K562 (cell line): ENCODE measurements around the gene MAGI2. TPM values are rescaled to one million over a fixed set of nuclear protein-coding genes. Genes with fewer than 3 reads are reported as not detected.

Experiments
- ATAC-seq: fragments of 200-7000 bp; cut with Tn5 transposase; 3 replicates; pipeline ENCODE4 v1.9.1; 2020; ENCODE audit warnings: moderate library complexity
- BruUV-seq: library from RNA; stranded (reverse); fragments of 400-500 nt; replicated peaks from 2 replicates; lab custom pipeline; 2021; lab: Mats Ljungman, UMichigan
- CTCF ChIA-PET: fragments of 300-600 bp; formaldehyde crosslinking; extraction: SDS; loops from one replicate; lab custom pipeline; 2021; ENCODE audit warnings: low intra/inter-chr PET ratio; lab: Yijun Ruan, JAX
- POLR2A ChIA-PET: fragments of 300-600, 350-650 bp; sonication (Branson Sonifier 250); formaldehyde crosslinking; extraction: SDS; loops from one replicate; lab custom pipeline; 2021; ENCODE audit warnings: antibody characterized with exemption, inconsistent platforms; lab: Yijun Ruan, JAX
- DNase-seq, 4 experiments: peaks; one replicate each; pipeline versions ENCODE4 v3.0.0 to v3.0.0-alpha.2; 2011 to 2018; ENCODE audit warnings: low spot score in 3 of 4, mixed read lengths in 3 of 4; ENCODE audit errors: extremely low read depth in 1 of 4
- FAIRE-seq: peaks from 2 replicates; lab custom pipeline; 2011; peaks lifted over from hg19 to GRCh38; lab: Jason Lieb, UNC
- H2AFZ ChIP-seq: 2 replicates; pipeline ENCODE4 v1.6.0; 2011; ENCODE audit warnings: low read depth, low read length, control low read depth, inconsistent platforms
- H3K27ac ChIP-seq: fragments of 200-600 bp; 3 replicates; pipeline ENCODE4 v1.8.0; 2011; ENCODE audit warnings: low read depth, mild to moderate bottlenecking, control low read depth, inconsistent platforms, low read length, moderate library complexity, mixed read lengths; ENCODE audit errors: extremely low read depth
- H3K27me3 ChIP-seq, 2 experiments: fragments of 300-600 bp in 1 of 2; 2 replicates in 1 of 2; 3 replicates in 1 of 2; pipeline versions ENCODE4 v1.6.0 to v1.8.0; 2011; ENCODE audit warnings: inconsistent platforms in 2 of 2, low read length in 2 of 2, mild to moderate bottlenecking in 1 of 2, mixed read lengths in 1 of 2, moderate library complexity in 1 of 2; ENCODE audit not compliant: control insufficient read depth in 2 of 2, insufficient read depth in 2 of 2
- H3K36me3 ChIP-seq: fragments of 300-600 bp; 3 replicates; pipeline ENCODE4 v1.8.0; 2011; ENCODE audit warnings: mild to moderate bottlenecking, low read length, inconsistent platforms; ENCODE audit not compliant: control insufficient read depth, insufficient read depth
- H3K4me1 ChIP-seq, 2 experiments: fragments of 200-600 bp in 1 of 2; replicated peaks in 1 of 2; 2 replicates in 1 of 2; 3 replicates in 1 of 2; pipeline versions ENCODE4 v1.5.1 to v1.8.0; 2011; ENCODE audit warnings: inconsistent platforms in 2 of 2, low read length in 2 of 2, mild to moderate bottlenecking in 1 of 2, mixed read lengths in 1 of 2, moderate library complexity in 1 of 2; ENCODE audit not compliant: control insufficient read depth in 2 of 2, insufficient read depth in 2 of 2
- H3K4me2 ChIP-seq: 2 replicates; pipeline ENCODE4 v1.6.1; 2011; ENCODE audit warnings: low read length, control low read depth, inconsistent platforms, mixed read lengths; ENCODE audit not compliant: insufficient read depth
- H3K4me3 ChIP-seq: fragments of 200-600 bp; sonication (generic), shearing (Covaris generic); 2 replicates; pipeline ENCODE4 v1.5.1; 2016; ENCODE audit warnings: control low read depth, inconsistent platforms
- H3K79me2 ChIP-seq: fragments of 200-600 bp; 3 replicates; pipeline ENCODE4 v1.8.0; 2011; ENCODE audit warnings: low read length, inconsistent platforms; ENCODE audit not compliant: control insufficient read depth, insufficient read depth
- H3K9ac ChIP-seq, 2 experiments: 2 replicates each; pipeline versions ENCODE4 v1.6.0 to v1.6.1; 2011; ENCODE audit warnings: low read depth in 2 of 2, low read length in 2 of 2, control low read depth in 1 of 2, inconsistent platforms in 1 of 2, mild to moderate bottlenecking in 1 of 2, mixed read lengths in 1 of 2; ENCODE audit not compliant: insufficient read depth in 1 of 2
- H3K9me1 ChIP-seq: one replicate; pipeline ENCODE4 v1.6.0; 2011; ENCODE audit warnings: inconsistent platforms, mild to moderate bottlenecking, low read length, moderate library complexity; ENCODE audit not compliant: control insufficient read depth, insufficient read depth
- H3K9me3 ChIP-seq: replicated peaks from 2 replicates; pipeline ENCODE4 v1.5.1; 2011; ENCODE audit warnings: low read depth, low read length, inconsistent platforms; ENCODE audit not compliant: control insufficient read depth, insufficient read depth
- H4K20me1 ChIP-seq: replicated peaks from 2 replicates; pipeline ENCODE4 v1.6.1; 2011; ENCODE audit warnings: low read length, inconsistent platforms, mixed read lengths; ENCODE audit not compliant: control insufficient read depth, insufficient read depth
- CLOCK ChIP-seq: fragments of 250-450 bp; sonication (Bioruptor Pico); IDR thresholded peaks from 2 replicates; pipeline ENCODE4 v1.4.0; 2020; ENCODE audit warnings: mild to moderate bottlenecking, moderate library complexity, borderline replicate concordance
- ELF1 ChIP-seq: fragments of 200-800 bp; sonication (Bioruptor generic); IDR thresholded peaks from 2 replicates; pipeline ENCODE4 v1.6.1; 2016; ENCODE audit warnings: missing genetic modification characterization, missing compliant biosample characterization
- MECOM ChIP-seq: fragments of 250-450 bp; sonication (Bioruptor Pico); IDR thresholded peaks from 2 replicates; pipeline ENCODE4 v1.8.0; 2022; ENCODE audit warnings: inconsistent platforms
- SMAD4 ChIP-seq: fragments of 250-450 bp; sonication (Bioruptor Pico); conservative IDR thresholded peaks from 2 replicates; pipeline ENCODE4 v1.8.0; 2021; ENCODE audit warnings: inconsistent platforms, mild to moderate bottlenecking, moderate library complexity
- TOE1 ChIP-seq, 2 experiments: fragments of 450-650 bp in 1 of 2; sonication (generic) in 1 of 2; formaldehyde crosslinking in 1 of 2; IDR thresholded peaks; 2 replicates each; pipeline versions ENCODE4 v1.7.1 to v1.8.0; 2016 to 2022; ENCODE audit warnings: borderline replicate concordance in 2 of 2, mild to moderate bottlenecking in 2 of 2, antibody characterized with exemption in 1 of 2, inconsistent platforms in 1 of 2, low read depth in 1 of 2, missing genetic modification reagents in 1 of 2, moderate library complexity in 1 of 2
- ZNF280B ChIP-seq: fragments of 250-450 bp; sonication (Bioruptor Pico); IDR thresholded peaks from 2 replicates; pipeline ENCODE4 v1.5.1; 2021; ENCODE audit warnings: mild to moderate bottlenecking
- ZNF408 ChIP-seq: fragments of 250-450 bp; sonication (Bioruptor Pico); IDR thresholded peaks from 2 replicates; pipeline ENCODE4 v1.4.0; 2020; ENCODE audit warnings: low read depth, mild to moderate bottlenecking, moderate library complexity
- ZNF436 ChIP-seq: fragments of 250-450, 450-650 bp; sonication (Bioruptor Pico); formaldehyde crosslinking; IDR thresholded peaks from 2 replicates; pipeline ENCODE4 v1.7.0; 2020; ENCODE audit warnings: mild to moderate bottlenecking
- ZNF76 ChIP-seq: fragments of 250-450 bp; sonication (Bioruptor Pico); IDR thresholded peaks from 2 replicates; pipeline ENCODE4 v1.4.0; 2020; ENCODE audit warnings: mild to moderate bottlenecking, moderate library complexity, borderline replicate concordance
- WGBS: fragments of 100-300 bp; shearing (Covaris generic); methylation state at CpG from one replicate; pipeline ENCODE4 v1.1.6; 2016; ENCODE audit warnings: low coverage, mixed read lengths; ENCODE audit not compliant: insufficient coverage; ENCODE audit errors: missing lambda C conversion rate; 5-methylcytosine and 5-hydroxymethylcytosine counted together
- in situ Hi-C: fragments of 300-500 bp; cut with MboI; formaldehyde crosslinking; loops from 4 replicates; pipeline ENCODE4 v1.15.0; 2018; ENCODE audit warnings: inconsistent platforms, mixed read lengths
- intact Hi-C: fragments of 100-400 bp; cut with micrococcal nuclease; formaldehyde crosslinking; loops from 2 replicates; pipeline ENCODE4 v1.14.2; 2022
- polyA plus RNA-seq, 8 experiments: library from polyadenylated mRNA; depleted of rRNA in 4 of 8; stranded (reverse) in 5 of 8; unstranded in 3 of 8; fragments of >200 nt; fragmentation: Nextera tagmentation in 2 of 8; fragmentation: Illumina TruSeq in 1 of 8; extraction: Ambion mirVana in 2 of 8; extraction: Trizol in 1 of 8; gene quantifications; 2 replicates each; pipeline versions ENCODE4 v1.2.1 to v1.2.3, GENCODE V29; 2011 to 2014; ENCODE audit warnings: inconsistent platforms in 1 of 8, missing spikeins in 1 of 8
- total RNA-seq, 7 experiments: library from RNA; depleted of rRNA in 6 of 7; stranded (reverse); fragments of >200 nt in 6 of 7; fragmentation: Illumina TruSeq in 2 of 7; extraction: Trizol in 2 of 7; gene quantifications; 2 replicates each; pipeline versions ENCODE4 v1.2.1 to v1.2.3, GENCODE V29; 2011 to 2021; ENCODE audit warnings: low replicate concordance in 1 of 7

MAGI2 gene
- total and polyA plus RNA-seq, 9 of the 15 experiments (the other 6 are each of a cell fraction or from before 2014, with no cell fraction given) = 0.27 to 1.4 (median 0.70) TPM

GRCh38 chr7:79425665-79426064 lies 27.8 kb downstream of the MAGI2 start (continued):
- TF ChIP-seq SMAD4 (CRISPR knock-in tag) (no peak), ZNF436 (no peak), CLOCK (CRISPR knock-in tag) (no peak)
- TF ChIP-seq, all 486 proteins: peak for 0

GRCh38 chr7:79421751-79422150 lies 31.7 kb downstream of the MAGI2 start:
- DNase-seq = no peak
- Histone ChIP-seq H4K20me1 (no peaks in the 10 kb centered on the region), H3K27ac (no peak overlapping the region), H3K36me3 (no peaks in the 10 kb centered on the region), H3K9me3 (0 out of 2 replicates have a peak, but pooled peaks cover 3% of the 10 kb centered on the region), H3K4me1 (no peaks in the 10 kb centered on the region), H3K9me1 (no peaks in the 10 kb centered on the region), H3K4me2 (no peak overlapping the region), H2AFZ (no peak overlapping the region), H3K9ac (no peak overlapping the region), H3K27me3 (no peaks in the 10 kb centered on the region), H3K4me3 (no peak overlapping the region), H3K79me2 (no peaks in the 10 kb centered on the region)
- CTCF ChIA-PET = no interaction called here
- WGBS = 7% methylated on average over 3 of the region's 3 CpGs
- TF ChIP-seq ZNF280B (CRISPR knock-in tag) (no peak), ZNF76 (CRISPR knock-in tag) (no peak), ELF1 (tag) (no peak), MECOM (no peak), TOE1 (IDR thresholded peaks at IDR 0.05; ENCODE audit: borderline replicate concordance) (no peak), TOE1 (CRISPR knock-in tag; IDR thresholded peaks at IDR 0.05; ENCODE audit: borderline replicate concordance, low read depth) (no peak), ZNF408 (no peak)
- no peak for ATAC-seq
- POLR2A ChIA-PET = interaction anchor here (0.8 kb wide), 1 partner anchor 9 kb away, joined by 4 read pairs; no protein-coding TSS in a partner anchor
- BruUV-seq = no TSS peak
- in situ Hi-C loops (no loop called here), intact Hi-C loops (no loop called here)
- FAIRE-seq = no peak
